IMR-90 (cell line): ENCODE results near the gene EML3. TPM values are rescaled to one million over a fixed set of nuclear protein-coding genes. Genes with fewer than 3 reads are reported as not detected.
A peak's percentile ranks its signal among the peaks of the same experiment; 100 is the strongest.

Experiments used
- ATAC-seq: fragments of 200-7000 bp; cut with Tn5 transposase; 2 replicates; pipeline ENCODE4 v1.9.1; 2020; ENCODE audit warnings: low read depth, mild to moderate bottlenecking, moderate library complexity
- BruUV-seq: library from RNA; stranded (reverse); fragments of 400-500 nt; replicated peaks from 2 replicates; lab custom pipeline; 2021; lab: Mats Ljungman, UMichigan
- CTCF ChIA-PET: fragments of 300-600 bp; formaldehyde crosslinking; extraction: SDS; loops from one replicate; lab custom pipeline; 2021; ENCODE audit warnings: antibody characterized with exemption; lab: Yijun Ruan, JAX
- POLR2A ChIA-PET: fragments of 300-600 bp; sonication (Branson Sonifier 250); formaldehyde crosslinking; loops from one replicate; lab custom pipeline; 2022; ENCODE audit warnings: antibody characterized with exemption; ENCODE audit not compliant: unreplicated experiment; lab: Charles Lee
- DNase-seq: peaks from one replicate; pipeline ENCODE4 v3.0.0; 2013
- H2AFZ ChIP-seq: replicated peaks from 2 replicates; pipeline ENCODE3; 2013; ENCODE audit warnings: low read length, mild to moderate bottlenecking; ENCODE audit not compliant: poor library complexity
- H2AK5ac ChIP-seq: 2 replicates; pipeline ENCODE4 v1.6.1; 2013; ENCODE audit warnings: low read depth, low read length, inconsistent platforms
- H2AK9ac ChIP-seq: replicated peaks from 2 replicates; pipeline ENCODE3; 2013; ENCODE audit warnings: mild to moderate bottlenecking, low read depth, low read length, moderate library complexity; ENCODE audit not compliant: poor library complexity
- H2BK120ac ChIP-seq: 2 replicates; pipeline ENCODE4 v1.6.1; 2013; ENCODE audit warnings: low read depth, low read length, inconsistent platforms
- H2BK15ac ChIP-seq: 3 replicates; pipeline ENCODE4 v1.6.1; 2013; ENCODE audit warnings: low read depth, low read length, inconsistent platforms
- H2BK20ac ChIP-seq: 2 replicates; pipeline ENCODE4 v1.6.1; 2013; ENCODE audit warnings: low read depth, mild to moderate bottlenecking, inconsistent platforms, low read length, moderate library complexity
- H2BK5ac ChIP-seq: 2 replicates; pipeline ENCODE4 v1.6.1; 2013; ENCODE audit warnings: mild to moderate bottlenecking, low read depth, low read length, inconsistent platforms; ENCODE audit not compliant: poor library complexity, severe bottlenecking
- H3K14ac ChIP-seq: replicated peaks from 2 replicates; pipeline ENCODE4 v1.6.1; 2013; ENCODE audit warnings: low read depth, low read length, inconsistent platforms
- H3K18ac ChIP-seq: 2 replicates; pipeline ENCODE4 v1.6.1; 2013; ENCODE audit warnings: low read depth, low read length, control low read depth
- H3K23ac ChIP-seq: 2 replicates; pipeline ENCODE4 v1.6.1; 2013; ENCODE audit warnings: low read depth, low read length, inconsistent platforms
- H3K27ac ChIP-seq: 2 replicates; pipeline ENCODE4 v1.5.1; 2013; ENCODE audit warnings: mild to moderate bottlenecking, control low read depth, low read length; ENCODE audit not compliant: insufficient read depth
- H3K27me3 ChIP-seq: 2 replicates; pipeline ENCODE4 v1.6.1; 2013; ENCODE audit warnings: low read length; ENCODE audit not compliant: control insufficient read depth, insufficient read depth
- H3K36me3 ChIP-seq: 2 replicates; pipeline ENCODE4 v1.6.1; 2013; ENCODE audit warnings: low read length, mixed read lengths; ENCODE audit not compliant: control insufficient read depth, insufficient read depth
- H3K4ac ChIP-seq: 2 replicates; pipeline ENCODE4 v1.6.1; 2013; ENCODE audit warnings: low read depth, low read length, inconsistent platforms
- H3K4me1 ChIP-seq: 2 replicates; pipeline ENCODE4 v1.6.1; 2013; ENCODE audit warnings: low read length, mixed read lengths; ENCODE audit not compliant: control insufficient read depth, insufficient read depth
- H3K4me2 ChIP-seq: 2 replicates; pipeline ENCODE4 v1.6.1; 2013; ENCODE audit warnings: low read depth, mild to moderate bottlenecking, control low read depth, low read length, moderate library complexity
- H3K4me3 ChIP-seq: 2 replicates; pipeline ENCODE4 v1.5.1; 2013; ENCODE audit warnings: low read depth, mild to moderate bottlenecking, control low read depth, low read length, moderate library complexity; ENCODE audit not compliant: insufficient read depth
- H3K56ac ChIP-seq: 2 replicates; pipeline ENCODE4 v1.6.1; 2013; ENCODE audit warnings: low read length, inconsistent platforms; ENCODE audit not compliant: insufficient read depth; ENCODE audit errors: extremely low read depth
- H3K79me1 ChIP-seq, 2 experiments: 2 replicates each; pipeline ENCODE4 v1.6.1; 2013; ENCODE audit warnings: low read length in 2 of 2, inconsistent platforms in 1 of 2, low read depth in 1 of 2
- H3K9ac ChIP-seq: 2 replicates; pipeline ENCODE4 v1.6.1; 2013; ENCODE audit warnings: low read depth, low read length, control low read depth
- H3K9me1 ChIP-seq: 2 replicates; pipeline ENCODE4 v1.6.1; 2013; ENCODE audit warnings: low read length, inconsistent platforms; ENCODE audit not compliant: insufficient read depth
- H3K9me3 ChIP-seq: 2 replicates; pipeline ENCODE4 v1.6.1; 2013; ENCODE audit warnings: low read length; ENCODE audit not compliant: control insufficient read depth, insufficient read depth
- H4K20me1 ChIP-seq: 2 replicates; pipeline ENCODE4 v1.6.1; 2013; ENCODE audit warnings: low read length, inconsistent platforms; ENCODE audit not compliant: insufficient read depth
- H4K5ac ChIP-seq: 2 replicates; pipeline ENCODE4 v1.6.1; 2013; ENCODE audit warnings: mild to moderate bottlenecking, low read depth, low read length, control low read depth
- H4K8ac ChIP-seq, 2 experiments: 2 replicates each; pipeline ENCODE4 v1.6.1; 2013; ENCODE audit warnings: low read depth in 2 of 2, low read length in 2 of 2, control low read depth in 1 of 2, inconsistent platforms in 1 of 2
- H4K91ac ChIP-seq: 2 replicates; pipeline ENCODE4 v1.6.1; 2013; ENCODE audit warnings: low read depth, low read length, inconsistent platforms; ENCODE audit not compliant: insufficient read depth
- CEBPB ChIP-seq: IDR thresholded peaks from 2 replicates; pipeline ENCODE4 v1.6.1; 2012; ENCODE audit warnings: low read depth, low read length, improper control_type of control experiment
- RFX5 ChIP-seq: IDR thresholded peaks from 2 replicates; pipeline ENCODE4 v1.8.0; 2012; ENCODE audit warnings: low read depth, mild to moderate bottlenecking, low read length, moderate library complexity
- WGBS, 2 experiments: methylation state at CpG; one replicate each; pipeline versions ENCODE4 v1.1.5 to v1.1.7; 2013; ENCODE audit warnings: missing lambda C conversion rate in 2 of 2; ENCODE audit not compliant: insufficient read length in 1 of 2; ENCODE audit errors: extremely low coverage in 2 of 2; 5-methylcytosine and 5-hydroxymethylcytosine counted together
- dilution Hi-C: fragments of 300-500 bp; cut with HindIII; formaldehyde crosslinking; loops from one replicate; pipeline ENCODE4 v1.14.3; 2018; ENCODE audit warnings: low sequenced_read_pairs; ENCODE audit not compliant: unreplicated experiment
- in situ Hi-C: fragments of 300-500 bp; cut with MboI; formaldehyde crosslinking; loops from 3 replicates; pipeline ENCODE4 v1.14.3; 2019; ENCODE audit warnings: low sequenced_read_pairs, inconsistent platforms, mixed read lengths
- intact Hi-C: fragments of 100-400 bp; cut with micrococcal nuclease; formaldehyde crosslinking; loops from 2 replicates; pipeline ENCODE4 v1.10.0; 2022
- polyA plus RNA-seq, 3 experiments: library from polyadenylated mRNA; depleted of rRNA; stranded (reverse); fragments of >200 nt; gene quantifications; 2 replicates each; pipeline ENCODE4 v1.2.3, GENCODE V29; 2012; ENCODE audit warnings: low replicate concordance in 1 of 3
- total RNA-seq: library from RNA; depleted of rRNA; stranded (reverse); fragments of >200 nt; gene quantifications from 2 replicates; pipeline ENCODE4 v1.2.3, GENCODE V29; 2012

EML3 gene
- total and polyA plus RNA-seq, 2 of the 4 experiments (the other 2 are of a cell fraction): 5.0 to 24.7 TPM

- Histone ChIP-seq H2AK9ac (no peak overlapping the region), H3K4me2 (no peak overlapping the region), H3K27me3 (no peaks in the 10 kb centered on the region), H3K36me3 (no peaks in the 10 kb centered on the region), H3K4me1 (peaks cover 2% of the 10 kb centered on the region; the same call in 1 of the 2 replicates), H4K5ac (no peak overlapping the region), H3K56ac (no peak overlapping the region), H3K79me1 (peaks cover 2 to 14% of the 10 kb centered on the region in 2 experiments), H3K9ac (no peak overlapping the region), H3K18ac (no peak overlapping the region), H3K27ac (no peak overlapping the region), H2BK120ac (no peak overlapping the region), H4K91ac (no peak overlapping the region), H2AFZ (no peak overlapping the region), H2BK15ac (no peak overlapping the region), H4K20me1 (no peaks in the 10 kb centered on the region), H2BK20ac (no peak overlapping the region), H3K23ac (no peak overlapping the region), H2BK5ac (no peak overlapping the region), H4K8ac (no peak overlapping the region), H3K14ac (no peak overlapping the region), H3K9me3 (no peaks in the 10 kb centered on the region), H2AK5ac (no peak overlapping the region), H3K4me3 (no peak overlapping the region), H3K9me1 (no peaks in the 10 kb centered on the region), H3K4ac (no peak overlapping the region)
- intact Hi-C loops: no loop called here
- no peak for DNase-seq
- no CpG with 5 or more reads among the region's 5 CpGs for WGBS, 2 experiments
- ChIA-PET CTCF (no interaction called here), POLR2A (interaction anchor here (0.6 kb wide), 1 partner anchor 24 kb away, joined by 3 read pairs; no protein-coding TSS in a partner anchor)
- BruUV-seq: no TSS peak
- dilution Hi-C loops: no loop called here
- no peak for ATAC-seq
- in situ Hi-C loops: no loop called here
- peak; percentile 42; the same call in 1 of the 2 replicates for TF ChIP-seq CEBPB
- no peak for TF ChIP-seq RFX5
Measured at GRCh38 chr11:62656796-62657429, 44.3 kb upstream of the EML3 start.
